ENCODE measurements around the gene OSCAR. TPM values are rescaled to one million over a fixed set of nuclear protein-coding genes. Genes with fewer than 3 reads are reported as not detected.
A peak's percentile ranks its signal among the peaks of the same experiment; 100 is the strongest.

The OSCAR gene
- total RNA-seq, 1 donor from 2014 or later, result 0.33 TPM

- Histone ChIP-seq H3K9me3 (replicated peaks) (no peaks in the 10 kb centered on the region), H3K27me3 (ENCODE audit: low read depth) (no peaks in the 10 kb centered on the region), H3K4me3 (no peak overlapping the region), H3K4me1 (peaks cover 60% of the 10 kb centered on the region), H3K36me3 (peaks cover 49% of the 10 kb centered on the region), H3K27ac (replicated peaks) (no peak overlapping the region)
- intact Hi-C loops (cut with micrococcal nuclease), result no loop called here
- no peak for DNase-seq
- no peak for TF ChIP-seq CTCF (IDR thresholded peaks at IDR 0.05; ENCODE audit: borderline replicate concordance)
Measured at GRCh38 chr19:54142166-54142780, 41.7 kb upstream of the OSCAR start.

- Histone ChIP-seq H3K36me3 (peaks cover 40% of the 10 kb centered on the region), H3K4me3 (no peak overlapping the region), H3K4me1 (peaks cover 55% of the 10 kb centered on the region), H3K9me3 (replicated peaks) (no peaks in the 10 kb centered on the region), H3K27ac (replicated peaks) (no peak overlapping the region), H3K27me3 (ENCODE audit: low read depth) (no peaks in the 10 kb centered on the region)
- no peak for DNase-seq
- intact Hi-C loops (cut with micrococcal nuclease), result no loop called here
- no peak for TF ChIP-seq CTCF (IDR thresholded peaks at IDR 0.05; ENCODE audit: borderline replicate concordance)
Measured at GRCh38 chr19:54141356-54141755, 40.8 kb upstream of the OSCAR start.

GRCh38 chr19:54138489-54139256 lies 38.1 kb upstream of the OSCAR start:
- Histone ChIP-seq H3K27me3 (ENCODE audit: low read depth) (no peaks in the 10 kb centered on the region), H3K36me3 (peaks cover 13% of the 10 kb centered on the region), H3K9me3 (replicated peaks) (no peaks in the 10 kb centered on the region), H3K4me3 (peak overlapping the region; percentile 99), H3K4me1 (peaks cover 57% of the 10 kb centered on the region), H3K27ac (replicated peaks) (peak overlapping the region; percentile 97)
- no peak for DNase-seq
- intact Hi-C loops (cut with micrococcal nuclease), result no loop called here
- TF ChIP-seq CTCF (IDR thresholded peaks at IDR 0.05; ENCODE audit: borderline replicate concordance), result no peak

GRCh38 chr19:54137699-54138488 lies 37.3 kb upstream of the OSCAR start, which contains the start of gene CNOT3:
Gene CNOT3, plus strand, starts transcription at chr19:54137762. Its CDS starts 5,217 bp downstream, at chr19:54142979.
- no peak for DNase-seq
- H3K9me3 ChIP-seq (replicated peaks), result no peaks in the 10 kb centered on the region
- intact Hi-C loops (cut with micrococcal nuclease), result no loop called here
- peaks cover 57% of the 10 kb centered on the region for H3K4me1 ChIP-seq
- H3K27ac ChIP-seq (replicated peaks), result peak within 1 kb of the TSS; percentile 97
- H3K27me3 ChIP-seq (ENCODE audit: low read depth), result no peaks in the 10 kb centered on the region
- TF ChIP-seq CTCF (IDR thresholded peaks at IDR 0.05; ENCODE audit: borderline replicate concordance), result peak; percentile 15
- H3K4me3 ChIP-seq, result peak within 1 kb of the TSS; percentile 99
- peaks cover 5% of the 10 kb centered on the region for H3K36me3 ChIP-seq

GRCh38 chr19:54136864-54137698 lies 36.5 kb upstream of the OSCAR start:
- no peak for TF ChIP-seq CTCF (IDR thresholded peaks at IDR 0.05; ENCODE audit: borderline replicate concordance)
- intact Hi-C loops (cut with micrococcal nuclease), result no loop called here
- Histone ChIP-seq H3K9me3 (replicated peaks) (no peaks in the 10 kb centered on the region), H3K27me3 (ENCODE audit: low read depth) (no peaks in the 10 kb centered on the region), H3K4me1 (peaks cover 57% of the 10 kb centered on the region), H3K36me3 (peaks cover under 1% of the 10 kb centered on the region), H3K4me3 (peak overlapping the region; percentile 99), H3K27ac (replicated peaks) (peak overlapping the region; percentile 97)
- peak; percentile 99 for DNase-seq

Measured in left ventricle myocardium inferior (tissue), 1 donor.